GM18861 (cell line): ENCODE results near the gene IHH.

ENCODE experiments used
- ATAC-seq: cut with Tn5 transposase; IDR thresholded peaks from one replicate; pipeline ENCODE4 v1.9.1; 2021; ENCODE audit not compliant: unreplicated experiment

IHH gene

DNA sequence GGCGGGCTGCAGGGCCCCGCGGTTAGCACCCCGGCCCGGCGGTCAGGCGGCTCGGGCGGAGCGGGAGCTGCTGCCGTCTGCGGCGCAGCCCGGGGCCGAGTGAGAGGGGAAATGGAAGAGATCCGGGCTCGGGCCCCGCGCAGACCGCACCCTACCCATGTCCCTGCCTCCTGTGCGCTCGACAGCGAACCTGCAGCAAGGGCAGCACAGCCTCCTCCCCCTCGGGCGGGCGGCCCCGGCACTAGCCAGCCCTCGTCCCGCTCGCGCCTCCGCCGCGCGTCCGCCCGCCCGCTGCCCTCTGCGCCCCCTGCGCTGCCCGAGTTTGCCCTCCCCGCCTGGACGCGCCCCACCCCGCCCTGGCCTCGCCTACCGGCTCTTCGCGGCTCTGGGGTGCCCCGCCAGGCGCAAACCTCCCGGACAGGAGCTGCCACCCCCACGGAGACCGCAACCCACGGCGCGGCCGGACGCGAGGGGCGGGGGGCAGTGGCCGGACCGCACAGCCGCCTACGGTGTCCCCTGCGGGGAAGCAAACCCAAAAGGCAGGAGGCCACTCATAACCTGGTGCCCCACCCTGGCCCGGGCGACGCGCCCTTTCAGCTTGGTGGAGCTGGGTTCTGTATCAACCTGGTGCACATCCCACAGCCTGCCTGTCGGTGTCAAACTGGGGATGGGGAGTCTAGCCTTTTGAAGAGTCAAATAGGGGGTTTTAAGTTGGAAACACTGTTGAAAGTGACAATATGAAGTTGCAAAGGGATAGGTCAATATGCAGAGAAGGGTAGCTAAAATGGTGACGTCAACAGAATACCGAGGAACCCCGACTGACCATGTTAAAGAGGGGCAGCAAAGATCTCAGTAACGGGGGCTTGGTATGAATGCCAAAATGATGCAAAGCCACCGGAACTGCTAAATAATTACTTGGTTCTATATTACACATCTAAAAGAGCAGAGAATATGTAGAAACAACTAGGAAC, at the start of gene IHH:
Gene IHH (minus strand): TSS at position 101 of the 971 bp plus-strand sequence. CDS start 454 bp downstream, outside the sequence.
- ATAC-seq: no peak

- ATAC-seq: no peak
Measured at GRCh38 chr2:219109471-219109870, 48.8 kb upstream of the IHH start.

DNA sequence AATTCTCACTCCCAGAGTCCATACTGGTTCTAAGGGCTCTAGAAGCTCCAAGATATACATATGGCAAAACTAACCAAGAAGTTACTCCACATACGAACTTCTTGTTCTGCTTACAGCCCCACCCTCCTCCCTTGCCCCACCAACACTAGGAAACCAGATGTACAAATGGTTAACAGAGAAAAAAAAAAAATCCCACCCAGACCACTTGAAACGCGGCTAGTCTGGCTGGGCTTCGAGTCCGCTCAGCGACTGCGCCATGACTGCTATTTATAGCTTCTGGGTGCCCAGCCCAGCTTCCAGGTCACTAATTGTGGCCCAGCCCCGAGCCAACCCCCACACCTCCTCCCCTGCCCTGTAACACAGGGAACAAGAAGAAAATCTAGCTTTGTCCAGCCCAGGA, 47.0 kb upstream of the IHH start:
- ATAC-seq: no peak

DNA sequence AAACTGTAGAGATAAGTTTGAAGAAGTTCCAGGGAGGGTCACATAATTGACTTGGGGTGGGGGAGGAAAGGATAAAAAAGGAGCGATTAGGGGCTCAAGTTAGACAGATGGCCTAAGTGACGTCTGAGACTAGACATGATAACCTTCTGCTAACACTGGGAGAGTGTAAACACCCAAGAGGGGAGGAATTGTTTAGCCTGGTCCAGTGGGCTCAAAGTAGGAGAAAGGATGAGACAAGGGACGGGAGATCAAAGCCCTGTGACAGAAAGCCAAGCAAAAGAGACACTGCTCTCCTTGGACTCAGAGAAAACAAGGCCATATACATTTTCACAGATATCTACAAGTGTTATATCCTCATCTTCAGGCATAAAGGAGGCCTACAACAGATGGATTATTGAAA, 45.5 kb upstream of the IHH start:
- no peak for ATAC-seq

GRCh38 chr2:219104107-219105035, 43.6 kb upstream of the IHH start:
- no peak for ATAC-seq

- ATAC-seq: no peak
Measured at GRCh38 chr2:219099329-219099728, 38.6 kb upstream of the IHH start.

DNA sequence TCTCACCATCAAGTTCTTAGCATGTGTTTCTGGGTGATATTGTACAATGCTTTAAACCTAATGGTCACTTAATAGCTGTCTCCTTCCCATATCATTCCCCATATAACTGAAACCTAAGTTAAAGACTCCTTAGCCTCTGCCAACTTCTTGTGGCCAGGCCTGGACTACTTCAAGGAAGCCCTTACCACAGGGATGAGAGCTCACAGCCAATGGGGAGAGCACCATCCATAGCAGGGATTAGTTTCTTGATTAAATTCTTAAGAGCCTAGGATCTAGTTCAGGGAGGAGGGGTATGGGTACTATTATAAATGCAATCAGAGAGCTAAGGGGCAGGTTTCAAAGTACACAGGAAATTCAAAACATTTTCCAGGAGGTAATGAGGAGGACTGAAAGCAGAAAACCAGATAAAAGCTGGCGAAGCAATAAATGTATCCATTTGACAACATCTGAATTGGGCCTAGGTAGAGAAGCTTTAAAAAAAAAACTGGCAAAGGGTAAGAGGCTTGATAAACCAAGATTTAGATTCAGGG, 34.8 kb upstream of the IHH start:
- no peak for ATAC-seq

- no peak for ATAC-seq
Measured at GRCh38 chr2:219094171-219094570, 33.5 kb upstream of the IHH start.

- ATAC-seq: no peak
Measured at GRCh38 chr2:219090436-219091299, 29.9 kb upstream of the IHH start.

GRCh38 chr2:219089330-219089729, 28.6 kb upstream of the IHH start:
- ATAC-seq: no peak

DNA sequence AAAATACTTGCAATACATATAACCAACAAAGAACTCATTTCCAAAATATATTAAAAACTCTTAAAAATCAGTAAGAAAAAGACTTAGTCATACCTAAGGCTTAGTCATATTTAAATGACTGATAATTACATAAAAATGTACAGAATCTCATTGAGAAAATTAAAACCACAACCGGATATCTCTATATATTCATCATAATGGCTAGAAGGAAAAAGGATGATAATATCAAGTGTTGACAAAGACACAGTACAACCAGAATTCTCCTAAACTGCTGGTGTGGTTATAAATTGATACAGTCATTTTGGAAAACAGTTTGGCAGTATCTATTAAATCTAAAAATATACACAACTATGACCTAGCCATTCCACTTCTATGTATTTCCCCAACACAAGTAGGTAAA, 27.1 kb upstream of the IHH start:
- ATAC-seq: no peak

DNA sequence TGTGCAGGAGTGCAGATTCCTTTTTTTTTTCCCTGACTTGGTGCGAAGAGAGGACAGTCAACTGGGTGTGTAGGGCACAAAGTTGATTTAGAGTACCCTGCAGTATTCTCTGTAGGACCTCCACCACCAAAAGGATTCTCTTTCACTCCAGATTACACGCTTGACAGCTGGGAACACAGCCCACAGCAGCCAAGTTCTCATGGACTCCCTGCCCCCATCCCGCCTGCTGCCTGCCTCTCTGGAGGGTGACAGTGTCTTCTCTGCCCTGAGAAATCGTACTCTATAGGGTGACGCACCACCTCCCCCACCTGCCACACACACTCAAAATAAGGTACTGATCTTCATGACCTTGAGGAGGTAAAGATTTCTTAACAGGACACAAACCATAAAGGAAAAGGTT, 26.6 kb upstream of the IHH start:
- no peak for ATAC-seq

- no peak for ATAC-seq
Measured at GRCh38 chr2:219086196-219086595, 25.5 kb upstream of the IHH start.

GRCh38 chr2:219084791-219085190, 24.1 kb upstream of the IHH start:
- no peak for ATAC-seq

DNA sequence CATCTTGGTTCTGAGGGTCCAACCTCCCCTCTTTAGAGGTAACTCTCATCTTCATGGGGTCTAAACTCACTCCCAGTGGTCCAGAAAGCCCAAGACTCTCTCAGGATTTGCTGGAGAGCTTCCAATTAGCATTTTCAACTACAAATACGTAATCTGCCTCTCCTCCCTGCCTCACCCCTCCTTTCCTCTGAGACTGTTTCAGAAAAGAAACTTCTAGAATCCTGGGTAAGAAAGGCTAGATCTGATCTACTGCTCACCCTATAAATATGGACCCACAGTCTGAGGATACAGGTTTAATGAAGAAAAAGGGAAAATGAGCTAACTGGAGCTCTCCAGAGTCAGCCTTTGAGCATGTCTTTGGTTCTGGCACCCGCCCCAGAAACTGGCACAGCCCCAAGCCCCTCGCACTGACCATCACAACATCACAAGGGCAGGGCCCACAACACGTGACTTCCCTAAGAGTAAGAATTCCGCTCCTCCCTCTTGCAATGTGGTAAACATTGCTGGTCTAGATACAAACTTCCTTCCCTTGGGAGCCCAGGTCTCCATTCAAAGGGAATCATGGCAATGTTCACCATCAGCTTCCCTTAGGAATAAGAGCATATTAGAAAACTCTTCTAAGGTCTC, 21.7 kb upstream of the IHH start:
- ATAC-seq: no peak

DNA sequence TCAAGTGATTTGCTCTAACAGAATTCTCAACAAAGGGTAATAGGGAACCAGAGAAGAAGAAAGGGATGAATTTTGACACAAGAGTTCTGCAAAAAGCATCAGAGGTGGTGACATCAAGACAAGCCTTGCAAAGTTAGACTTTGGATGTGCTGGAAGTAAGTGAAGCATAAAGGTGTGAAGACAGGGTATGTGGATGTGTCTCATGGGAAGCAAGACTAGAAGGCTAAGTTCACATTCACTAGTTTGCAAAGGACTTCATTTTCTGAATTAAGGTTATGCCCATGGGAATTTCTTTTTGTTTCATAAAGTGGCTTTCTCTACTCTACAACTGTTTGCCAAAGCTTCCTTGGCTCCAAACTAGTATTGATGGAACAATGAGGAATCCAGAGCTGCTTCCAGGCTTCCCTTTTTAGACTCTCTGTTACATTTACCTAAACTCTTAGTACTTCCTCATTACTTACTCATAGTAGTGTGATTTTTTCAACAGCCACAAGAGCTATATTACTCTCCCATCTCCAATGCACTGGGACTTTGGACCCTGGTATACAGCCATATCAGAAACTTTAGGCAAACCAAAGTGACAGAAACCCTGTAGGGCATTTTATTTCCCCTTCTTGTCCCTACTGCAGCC, 21.1 kb upstream of the IHH start:
- no peak for ATAC-seq

- ATAC-seq: no peak
Measured at GRCh38 chr2:219081096-219081495, 20.4 kb upstream of the IHH start.

DNA sequence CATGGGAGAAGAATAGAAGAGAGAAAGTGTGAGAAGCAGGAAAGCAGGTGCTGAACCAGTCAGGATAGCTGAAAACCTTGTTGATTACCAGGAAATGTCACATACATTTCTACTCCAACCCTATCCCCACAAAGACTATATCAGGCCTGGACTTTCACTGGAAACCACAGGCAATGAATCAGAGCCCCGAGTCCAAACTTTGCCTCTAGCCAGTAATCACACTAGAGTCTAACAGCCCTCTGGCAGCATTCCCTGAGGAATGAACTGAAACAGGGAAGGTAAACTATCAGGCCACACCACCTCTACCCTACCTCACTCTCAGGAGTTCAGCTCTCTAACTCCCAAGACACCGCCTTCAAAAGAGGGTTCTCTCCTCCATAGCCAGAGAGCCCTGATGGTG, 18.7 kb upstream of the IHH start:
- no peak for ATAC-seq

GRCh38 chr2:219078951-219079350, 18.2 kb upstream of the IHH start:
- ATAC-seq: no peak

GRCh38 chr2:219078126-219078525, 17.4 kb upstream of the IHH start:
- ATAC-seq: no peak
